HG03575 (cell line): Measurements from ENCODE around the gene GHRHR.

Experiments used
- ATAC-seq: cut with Tn5 transposase; IDR thresholded peaks from one replicate; pipeline ENCODE4 v1.9.1; 2021; ENCODE audit not compliant: unreplicated experiment, insufficient number of reproducible peaks, low FRiP score; ENCODE audit errors: extremely low read depth

The GHRHR gene

GRCh38 chr7:30926313-30926712 is 37.4 kb upstream of the GHRHR start:
- ATAC-seq, result no peak

- no peak for ATAC-seq
Observed at GRCh38 chr7:30927040-30927439, 36.7 kb upstream of the GHRHR start.

GRCh38 chr7:30927559-30927958 is 36.2 kb upstream of the GHRHR start:
- ATAC-seq, result no peak

- ATAC-seq, result no peak
Observed at GRCh38 chr7:30928254-30928872, 35.4 kb upstream of the GHRHR start.

GRCh38 chr7:30929686-30930085 is 34.1 kb upstream of the GHRHR start:
- ATAC-seq, result no peak

GRCh38 chr7:30930621-30931020 is 33.1 kb upstream of the GHRHR start:
- ATAC-seq, result no peak

- no peak for ATAC-seq
Observed at GRCh38 chr7:30931161-30931928, 32.4 kb upstream of the GHRHR start.

- ATAC-seq, result no peak
Observed at GRCh38 chr7:30931929-30932540, 31.7 kb upstream of the GHRHR start.

- ATAC-seq, result no peak
Observed at GRCh38 chr7:30932562-30932961, 31.2 kb upstream of the GHRHR start.

GRCh38 chr7:30933124-30933974 is 30.4 kb upstream of the GHRHR start:
- ATAC-seq, result no peak

- ATAC-seq, result no peak
Observed at GRCh38 chr7:30934225-30934624, 29.5 kb upstream of the GHRHR start.

- no peak for ATAC-seq
Observed at GRCh38 chr7:30934732-30935568, 28.8 kb upstream of the GHRHR start.

- no peak for ATAC-seq
Observed at GRCh38 chr7:30935569-30935877, 28.2 kb upstream of the GHRHR start.

- ATAC-seq, result no peak
Observed at GRCh38 chr7:30936650-30937245, 27.0 kb upstream of the GHRHR start.

- ATAC-seq, result no peak
Observed at GRCh38 chr7:30937416-30937815, 26.3 kb upstream of the GHRHR start.

GRCh38 chr7:30938435-30939316 is 25.1 kb upstream of the GHRHR start:
- no peak for ATAC-seq

GRCh38 chr7:30941582-30942323 is 22.0 kb upstream of the GHRHR start:
- no peak for ATAC-seq
